ENCODE results near the gene CES4A.
A peak's percentile ranks its signal among the peaks of the same experiment; 100 is the strongest.
"Not testable (repeated sequence)": the region's sequence is repeated elsewhere in the genome, so short reads cannot be mapped to it uniquely, and the experiment has no call there.

The CES4A gene

DNA sequence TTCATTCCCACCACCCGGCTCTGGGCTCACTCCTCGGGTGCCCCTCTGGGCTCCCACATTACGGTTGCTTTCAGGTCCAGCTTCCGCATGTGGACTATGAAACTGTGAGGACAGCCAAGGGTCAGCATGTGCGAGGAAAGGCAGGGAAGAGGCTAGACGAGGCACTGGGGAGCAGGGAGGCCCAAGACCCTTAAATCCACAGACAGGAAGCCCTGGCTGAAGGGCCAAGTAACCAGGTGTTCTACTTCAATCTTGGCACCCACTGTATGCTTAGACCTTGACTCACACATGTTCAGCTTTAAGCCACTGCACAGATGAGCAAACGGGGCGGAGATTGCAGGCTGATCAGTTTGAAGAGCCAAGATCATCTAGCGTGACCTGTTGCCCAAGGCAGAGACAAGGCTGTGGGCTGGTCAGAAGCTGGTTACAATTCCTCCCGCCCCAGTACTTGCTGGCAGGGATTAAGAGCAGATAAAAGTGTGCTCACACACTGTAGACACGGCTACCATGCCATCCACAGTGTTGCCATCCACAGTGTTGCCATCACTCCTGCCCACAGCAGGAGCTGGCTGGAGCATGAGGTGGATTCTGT is at the start of gene CES4A:
CES4A (plus strand) TSS at position 393 of the 592 bp plus-strand sequence; CDS start at position 577, 184 bp downstream.
- peak; percentile 61 for DNase-seq (ENCODE audit: low read depth)
- H3K4me3 ChIP-seq (ENCODE audit: low read depth, low read length): no peak within 1 kb of the TSS
- TF ChIP-seq, protein P1, sequence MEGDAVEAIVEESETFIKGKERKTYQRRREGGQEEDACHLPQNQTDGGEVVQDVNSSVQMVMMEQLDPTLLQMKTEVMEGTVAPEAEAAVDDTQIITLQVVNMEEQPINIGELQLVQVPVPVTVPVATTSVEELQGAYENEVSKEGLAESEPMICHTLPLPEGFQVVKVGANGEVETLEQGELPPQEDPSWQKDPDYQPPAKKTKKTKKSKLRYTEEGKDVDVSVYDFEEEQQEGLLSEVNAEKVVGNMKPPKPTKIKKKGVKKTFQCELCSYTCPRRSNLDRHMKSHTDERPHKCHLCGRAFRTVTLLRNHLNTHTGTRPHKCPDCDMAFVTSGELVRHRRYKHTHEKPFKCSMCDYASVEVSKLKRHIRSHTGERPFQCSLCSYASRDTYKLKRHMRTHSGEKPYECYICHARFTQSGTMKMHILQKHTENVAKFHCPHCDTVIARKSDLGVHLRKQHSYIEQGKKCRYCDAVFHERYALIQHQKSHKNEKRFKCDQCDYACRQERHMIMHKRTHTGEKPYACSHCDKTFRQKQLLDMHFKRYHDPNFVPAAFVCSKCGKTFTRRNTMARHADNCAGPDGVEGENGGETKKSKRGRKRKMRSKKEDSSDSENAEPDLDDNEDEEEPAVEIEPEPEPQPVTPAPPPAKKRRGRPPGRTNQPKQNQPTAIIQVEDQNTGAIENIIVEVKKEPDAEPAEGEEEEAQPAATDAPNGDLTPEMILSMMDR (conservative IDR thresholded peaks at IDR 0.05; ENCODE audit: low read depth, low read length): no peak

DNA sequence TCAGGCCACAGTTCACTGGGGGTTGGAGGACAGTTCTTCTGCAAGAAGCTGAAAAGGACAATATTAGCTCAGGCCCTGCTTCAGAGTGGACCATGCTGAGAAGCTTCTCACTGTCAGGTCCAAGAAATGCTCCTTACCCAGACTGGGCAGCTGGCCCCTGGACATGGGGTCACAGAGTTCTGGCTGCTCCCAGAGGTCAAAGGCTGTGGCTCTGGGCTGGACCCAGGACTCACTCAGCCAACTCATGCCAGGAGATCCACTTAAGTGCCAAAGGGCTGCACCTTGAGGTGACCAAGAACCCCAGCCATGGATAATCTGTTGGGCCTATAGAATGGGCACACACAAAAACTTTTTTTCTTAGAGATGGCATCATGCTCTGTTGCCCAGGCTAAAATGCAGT is 49.0 kb upstream of the CES4A start:
- DNase-seq (ENCODE audit: low read depth): no peak
- TF ChIP-seq, protein P1 (conservative IDR thresholded peaks at IDR 0.05; ENCODE audit: low read depth, low read length): no peak
- H3K4me3 ChIP-seq (ENCODE audit: low read depth, low read length): no peak overlapping the region

DNA sequence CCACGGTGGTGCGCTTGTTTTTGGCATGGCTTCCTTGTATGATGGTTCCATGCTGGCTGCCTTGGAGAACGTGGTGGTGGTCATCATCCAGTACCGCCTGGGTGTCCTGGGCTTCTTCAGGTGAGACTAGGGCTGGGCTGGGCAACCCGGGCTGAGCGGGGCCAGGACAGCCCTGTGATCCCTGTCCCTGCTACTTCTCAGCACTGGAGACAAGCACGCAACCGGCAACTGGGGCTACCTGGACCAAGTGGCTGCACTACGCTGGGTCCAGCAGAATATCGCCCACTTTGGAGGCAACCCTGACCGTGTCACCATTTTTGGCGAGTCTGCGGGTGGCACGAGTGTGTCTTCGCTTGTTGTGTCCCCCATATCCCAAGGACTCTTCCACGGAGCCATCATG is 48.2 kb upstream of the CES4A start:
- no peak for DNase-seq (ENCODE audit: low read depth)
- TF ChIP-seq, protein P1 (conservative IDR thresholded peaks at IDR 0.05; ENCODE audit: low read depth, low read length): no peak
- no peak overlapping the region for H3K4me3 ChIP-seq (ENCODE audit: low read depth, low read length)

DNA sequence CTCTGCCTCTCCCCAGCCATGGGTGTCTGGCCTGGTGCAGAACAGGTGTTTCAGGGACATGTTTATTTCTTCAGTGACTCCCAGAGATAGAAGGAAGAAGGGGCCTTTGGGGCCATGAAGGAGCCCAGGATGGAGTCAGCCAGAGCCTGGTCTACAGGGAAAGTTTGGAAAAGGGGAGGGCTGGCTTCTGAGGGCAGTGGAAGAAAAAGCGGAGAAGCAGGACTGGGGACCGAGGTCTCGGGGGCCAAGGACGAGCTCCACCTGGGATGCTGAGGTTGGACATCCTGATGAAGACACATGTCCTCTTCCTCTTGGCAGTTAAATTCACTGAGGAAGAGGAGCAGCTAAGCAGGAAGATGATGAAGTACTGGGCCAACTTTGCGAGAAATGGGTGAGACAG is 45.4 kb upstream of the CES4A start:
- TF ChIP-seq, protein P1 (conservative IDR thresholded peaks at IDR 0.05; ENCODE audit: low read depth, low read length): no peak

DNA sequence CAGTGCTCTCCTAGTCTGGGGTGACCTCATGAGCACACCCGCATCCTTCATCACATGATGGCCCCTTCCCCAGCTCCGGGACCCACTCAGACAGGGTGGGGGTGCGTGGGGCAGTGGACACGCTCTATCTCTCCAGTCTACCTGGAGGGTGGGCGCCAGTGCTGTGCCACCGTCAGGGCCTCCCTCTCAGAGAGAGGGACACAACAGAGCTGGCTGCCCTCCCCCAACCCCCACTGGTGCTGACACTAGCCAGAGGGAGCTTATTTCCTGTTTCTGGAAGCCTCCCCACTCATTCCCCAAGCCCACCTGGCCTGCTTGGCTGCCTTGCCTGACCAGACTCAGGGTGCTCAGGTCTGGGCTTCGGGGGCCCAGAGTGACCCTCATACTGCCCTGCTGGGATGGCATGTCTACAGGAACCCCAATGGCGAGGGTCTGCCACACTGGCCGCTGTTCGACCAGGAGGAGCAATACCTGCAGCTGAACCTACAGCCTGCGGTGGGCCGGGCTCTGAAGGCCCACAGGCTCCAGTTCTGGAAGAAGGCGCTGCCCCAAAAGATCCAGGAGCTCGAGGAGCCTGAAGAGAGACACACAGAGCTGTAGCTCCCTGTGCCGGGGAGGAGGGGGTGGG is 44.8 kb upstream of the CES4A start:
- H3K4me3 ChIP-seq (ENCODE audit: low read depth, low read length): no peak overlapping the region
- TF ChIP-seq, protein P1 (conservative IDR thresholded peaks at IDR 0.05; ENCODE audit: low read depth, low read length): no peak
- no peak for DNase-seq (ENCODE audit: low read depth)

More for the DNA sequence above, 45.4 kb upstream of the CES4A start:
- no peak overlapping the region for H3K4me3 ChIP-seq (ENCODE audit: low read depth, low read length)
- no peak for DNase-seq (ENCODE audit: low read depth)

DNA sequence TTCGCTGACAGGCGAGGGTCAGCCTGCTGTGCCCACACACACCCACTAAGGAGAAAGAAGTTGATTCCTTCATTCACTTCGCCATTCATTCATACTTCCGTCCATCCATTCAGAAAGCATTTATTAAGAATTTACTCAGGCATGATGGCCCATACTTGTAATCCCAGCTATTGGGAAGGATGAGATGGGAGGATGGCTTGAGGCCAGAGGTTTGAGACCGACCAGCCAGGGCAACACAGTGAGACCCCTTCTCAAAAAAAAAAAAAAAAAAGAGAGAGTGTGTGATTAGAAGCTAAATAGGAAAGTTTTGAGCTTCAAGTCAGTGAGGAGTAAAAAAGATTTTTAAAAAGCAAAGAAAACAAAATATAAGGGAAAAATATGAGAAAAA is 44.3 kb upstream of the CES4A start:
- no peak overlapping the region for H3K4me3 ChIP-seq (ENCODE audit: low read depth, low read length)
- no peak for DNase-seq (ENCODE audit: low read depth)
- TF ChIP-seq, protein P1 (conservative IDR thresholded peaks at IDR 0.05; ENCODE audit: low read depth, low read length): no peak

DNA sequence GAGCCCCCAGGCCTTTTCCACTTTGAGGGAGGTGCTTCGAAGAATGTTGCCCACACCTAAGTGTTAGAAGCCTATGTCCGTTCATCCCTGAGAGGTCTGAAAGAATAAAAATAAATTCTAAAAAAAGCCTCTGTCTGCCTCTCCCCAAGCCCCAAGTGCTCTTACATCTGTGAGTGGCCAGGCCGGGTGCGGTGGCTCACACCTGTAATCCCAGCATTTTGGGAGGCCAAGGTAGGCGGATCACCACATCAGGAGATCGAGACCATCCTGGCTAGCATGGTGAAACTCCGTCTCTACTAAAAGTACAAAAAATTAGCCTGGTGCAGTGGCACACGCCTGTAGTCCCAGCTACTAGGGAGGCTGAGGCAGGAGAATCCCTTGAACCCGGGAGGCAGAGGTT is 43.4 kb upstream of the CES4A start:
- not testable (repeated sequence) for DNase-seq (ENCODE audit: low read depth)

More for the DNA sequence above, 43.4 kb upstream of the CES4A start:
- H3K4me3 ChIP-seq (ENCODE audit: low read depth, low read length): not testable (repeated sequence)

All from choroid plexus epithelial cell (primary cell).